HG02852 (cell line): ENCODE data around the gene GPS1.

Source experiments
- ATAC-seq: cut with Tn5 transposase; IDR thresholded peaks from one replicate; pipeline ENCODE4 v1.9.1; 2021; ENCODE audit warnings: mild to moderate bottlenecking, moderate library complexity; ENCODE audit not compliant: unreplicated experiment

Gene GPS1

GRCh38 chr17:82051776-82052637 lies at the start of gene GPS1, which contains the start of gene RFNG:
Gene GPS1 (plus strand): TSS chr17:82051898. CDS start chr17:82051932, 34 bp downstream.
Gene RFNG (minus strand): TSS chr17:82051811. CDS start chr17:82051766, 45 bp downstream.
- peak; percentile 58 for ATAC-seq

GRCh38 chr17:82003411-82004381 lies 48.0 kb upstream of the GPS1 start:
- ATAC-seq = no peak

GRCh38 chr17:82004517-82005455 lies 46.9 kb upstream of the GPS1 start:
- ATAC-seq = no peak

- ATAC-seq = no peak
These were observed 45.9 kb upstream of the GPS1 start for GRCh38 chr17:82005701-82006348.

- no peak for ATAC-seq
These were observed 45.0 kb upstream of the GPS1 start for GRCh38 chr17:82006468-82007227.

GRCh38 chr17:82007228-82007494 lies 44.5 kb upstream of the GPS1 start:
- ATAC-seq = no peak

- ATAC-seq = no peak
These were observed 44.0 kb upstream of the GPS1 start for GRCh38 chr17:82007495-82008257.

- no peak for ATAC-seq
These were observed 43.3 kb upstream of the GPS1 start for GRCh38 chr17:82008258-82008940.

- ATAC-seq = no peak
These were observed 42.7 kb upstream of the GPS1 start for GRCh38 chr17:82008941-82009405.

- no peak for ATAC-seq
These were observed 42.3 kb upstream of the GPS1 start for GRCh38 chr17:82009413-82009812.

GRCh38 chr17:82010575-82011525 lies 40.8 kb upstream of the GPS1 start:
- ATAC-seq = no peak

- ATAC-seq = no peak
These were observed 40.0 kb upstream of the GPS1 start for GRCh38 chr17:82011617-82012187.

GRCh38 chr17:82012261-82012639 lies 39.4 kb upstream of the GPS1 start:
- no peak for ATAC-seq

- no peak for ATAC-seq
These were observed 38.9 kb upstream of the GPS1 start for GRCh38 chr17:82012640-82013295.

GRCh38 chr17:82013341-82013740 lies 38.4 kb upstream of the GPS1 start:
- no peak for ATAC-seq

- no peak for ATAC-seq
These were observed 37.9 kb upstream of the GPS1 start for GRCh38 chr17:82013772-82014321.
